Measurements from ENCODE around the gene DNAAF1.

Gene DNAAF1

GRCh38 chr16:84124257-84125073 lies 20.6 kb upstream of the DNAAF1 start:
- no peak for DNase-seq

GRCh38 chr16:84131117-84131516 lies 14.0 kb upstream of the DNAAF1 start:
- peak in 1 of 3 experiments; percentile 13 for DNase-seq

GRCh38 chr16:84132527-84133285 lies 12.4 kb upstream of the DNAAF1 start:
- DNase-seq: no peak

- DNase-seq: no peak
Measured at GRCh38 chr16:84136331-84137125, 8.6 kb upstream of the DNAAF1 start.

- no peak for DNase-seq
Measured at GRCh38 chr16:84137287-84137686, 7.8 kb upstream of the DNAAF1 start.

- no peak for DNase-seq
Measured at GRCh38 chr16:84137769-84138357, 7.2 kb upstream of the DNAAF1 start.

- no peak for DNase-seq
Measured at GRCh38 chr16:84138500-84138823, 6.6 kb upstream of the DNAAF1 start.

- peak; percentile 7 to 74 (median 72) for DNase-seq
Measured at GRCh38 chr16:84138824-84139627, 6.1 kb upstream of the DNAAF1 start.

GRCh38 chr16:84139628-84140258 lies 5.4 kb upstream of the DNAAF1 start:
- no peak for DNase-seq

GRCh38 chr16:84141143-84141670 lies 3.9 kb upstream of the DNAAF1 start:
- DNase-seq: no peak

- DNase-seq: no peak
Measured at GRCh38 chr16:84143081-84143480, 2.0 kb upstream of the DNAAF1 start.

GRCh38 chr16:84143784-84144199 lies 1.3 kb upstream of the DNAAF1 start:
- DNase-seq: peak in 2 of 3 experiments; percentile 40 to 66

- peak in 2 of 3 experiments; percentile 41 to 66 for DNase-seq
Measured at GRCh38 chr16:84144209-84144858, 774 bp upstream of the DNAAF1 start.

GRCh38 chr16:84150926-84151325 lies 5.8 kb downstream of the DNAAF1 start:
- DNase-seq: no peak

GRCh38 chr16:84153660-84154214 lies 8.6 kb downstream of the DNAAF1 start:
- no peak for DNase-seq

- no peak for DNase-seq
Measured at GRCh38 chr16:84155226-84155625, 10.1 kb downstream of the DNAAF1 start.

- no peak for DNase-seq
Measured at GRCh38 chr16:84155771-84156170, 10.7 kb downstream of the DNAAF1 start.

GRCh38 chr16:84156342-84156784 lies 11.3 kb downstream of the DNAAF1 start:
- no peak for DNase-seq

- peak in 1 of 3 experiments; percentile 23 for DNase-seq
Measured at GRCh38 chr16:84159007-84159406, 13.9 kb downstream of the DNAAF1 start.

GRCh38 chr16:84159800-84160199 lies 14.7 kb downstream of the DNAAF1 start:
- DNase-seq: no peak

All from NCI-H1417 (cell line).